Type B pancreatic cell (in vitro differentiated cells): ENCODE results near the gene TNN. TPM values are rescaled to one million over a fixed set of nuclear protein-coding genes. Genes with fewer than 3 reads are reported as not detected.
"Not testable (repeated sequence)": the region's sequence is repeated elsewhere in the genome, so short reads cannot be mapped to it uniquely, and the experiment has no call there.

ENCODE experiments used
- DNase-seq: peaks from one replicate; pipeline ENCODE4 v3.0.0; 2021; ENCODE audit warnings: mixed read lengths; ENCODE audit not compliant: unreplicated experiment; ENCODE audit errors: extremely low spot score
- H3K27ac Mint-ChIP-seq: 2 replicates; pipeline ENCODE4 v1.8.0; 2021; ENCODE audit warnings: mild to moderate bottlenecking, mixed read lengths
- H3K27me3 Mint-ChIP-seq: 2 replicates; pipeline ENCODE4 v1.8.0; 2021; ENCODE audit warnings: mixed read lengths
- H3K36me3 Mint-ChIP-seq: 2 replicates; pipeline ENCODE4 v1.8.0; 2021; ENCODE audit warnings: mixed read lengths
- H3K4me1 Mint-ChIP-seq: one replicate; pipeline ENCODE4 v1.8.0; 2021; ENCODE audit warnings: mixed read lengths; ENCODE audit not compliant: unreplicated experiment
- H3K4me3 Mint-ChIP-seq: 2 replicates; pipeline ENCODE4 v1.8.0; 2021; ENCODE audit warnings: mild to moderate bottlenecking, mixed read lengths
- H3K9me3 Mint-ChIP-seq: 2 replicates; pipeline ENCODE4 v1.8.0; 2021; ENCODE audit warnings: mixed read lengths
- total RNA-seq: library from RNA; stranded (reverse); gene quantifications from 2 replicates; pipeline ENCODE4 v1.2.1, GENCODE V29; 2021; ENCODE audit warnings: low replicate concordance
- TF ChIP-seq, protein P1 (sequence below): fragments of 200-600 bp; sonication (generic); conservative IDR thresholded peaks from 2 replicates; pipeline ENCODE4 v1.5.0; 2021; ENCODE audit warnings: antibody characterized with exemption, mild to moderate bottlenecking

Gene TNN
- total RNA-seq, 1 donor from 2014 or later = 5.0 TPM

DNA sequence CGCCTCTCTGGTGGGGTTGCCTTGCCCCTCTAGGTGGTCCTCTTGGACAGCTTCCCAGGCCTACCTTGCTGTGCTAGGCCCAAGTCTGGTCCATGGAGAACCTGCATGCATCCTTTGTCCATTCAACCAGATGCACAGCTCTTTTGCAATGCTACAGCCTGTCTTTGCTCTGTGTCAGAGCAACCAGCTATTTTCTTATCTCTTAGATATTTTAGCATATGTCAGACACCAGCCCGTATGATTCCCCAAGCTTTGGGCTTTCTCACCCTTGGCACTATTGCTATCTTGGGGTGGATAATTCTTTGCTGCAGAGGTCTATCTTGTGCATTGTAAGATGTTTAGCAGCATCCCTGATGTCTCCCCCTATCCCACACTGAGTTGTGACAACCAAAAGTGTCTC is 32.3 kb downstream of the TNN start:
- no peaks in the 10 kb centered on the region for H3K36me3 Mint-ChIP-seq
- TF ChIP-seq, protein P1, sequence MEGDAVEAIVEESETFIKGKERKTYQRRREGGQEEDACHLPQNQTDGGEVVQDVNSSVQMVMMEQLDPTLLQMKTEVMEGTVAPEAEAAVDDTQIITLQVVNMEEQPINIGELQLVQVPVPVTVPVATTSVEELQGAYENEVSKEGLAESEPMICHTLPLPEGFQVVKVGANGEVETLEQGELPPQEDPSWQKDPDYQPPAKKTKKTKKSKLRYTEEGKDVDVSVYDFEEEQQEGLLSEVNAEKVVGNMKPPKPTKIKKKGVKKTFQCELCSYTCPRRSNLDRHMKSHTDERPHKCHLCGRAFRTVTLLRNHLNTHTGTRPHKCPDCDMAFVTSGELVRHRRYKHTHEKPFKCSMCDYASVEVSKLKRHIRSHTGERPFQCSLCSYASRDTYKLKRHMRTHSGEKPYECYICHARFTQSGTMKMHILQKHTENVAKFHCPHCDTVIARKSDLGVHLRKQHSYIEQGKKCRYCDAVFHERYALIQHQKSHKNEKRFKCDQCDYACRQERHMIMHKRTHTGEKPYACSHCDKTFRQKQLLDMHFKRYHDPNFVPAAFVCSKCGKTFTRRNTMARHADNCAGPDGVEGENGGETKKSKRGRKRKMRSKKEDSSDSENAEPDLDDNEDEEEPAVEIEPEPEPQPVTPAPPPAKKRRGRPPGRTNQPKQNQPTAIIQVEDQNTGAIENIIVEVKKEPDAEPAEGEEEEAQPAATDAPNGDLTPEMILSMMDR = no peak
- no peaks in the 10 kb centered on the region for H3K27me3 Mint-ChIP-seq
- H3K27ac Mint-ChIP-seq = no peak overlapping the region
- H3K4me1 Mint-ChIP-seq = no peaks in the 10 kb centered on the region
- H3K4me3 Mint-ChIP-seq = no peak overlapping the region
- no peak for DNase-seq
- no peaks in the 10 kb centered on the region for H3K9me3 Mint-ChIP-seq

DNA sequence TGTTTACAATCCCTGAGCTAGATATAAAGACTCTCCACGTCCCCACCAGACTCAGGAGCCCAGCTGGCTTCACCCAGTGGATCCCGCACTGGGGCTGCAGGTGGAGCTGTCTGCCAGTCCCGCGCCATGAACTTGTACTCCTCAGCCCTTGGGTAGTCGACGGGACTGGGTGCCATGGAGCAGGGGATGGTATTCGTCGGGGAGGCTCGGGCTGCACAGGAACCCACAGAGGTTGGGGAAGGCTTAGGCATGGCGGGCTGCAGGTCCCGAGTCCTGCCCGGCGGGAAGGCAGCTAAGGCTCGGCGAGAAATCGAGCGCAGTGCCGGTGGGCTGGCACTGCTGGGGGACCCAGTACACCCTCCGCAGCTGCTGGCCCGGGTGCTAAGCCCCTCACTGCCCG is 34.5 kb downstream of the TNN start:
- H3K36me3 Mint-ChIP-seq, H3K27me3 Mint-ChIP-seq, H3K4me1 Mint-ChIP-seq, DNase-seq, H3K4me3 Mint-ChIP-seq, H3K9me3 Mint-ChIP-seq, H3K27ac Mint-ChIP-seq: not testable (repeated sequence)

DNA sequence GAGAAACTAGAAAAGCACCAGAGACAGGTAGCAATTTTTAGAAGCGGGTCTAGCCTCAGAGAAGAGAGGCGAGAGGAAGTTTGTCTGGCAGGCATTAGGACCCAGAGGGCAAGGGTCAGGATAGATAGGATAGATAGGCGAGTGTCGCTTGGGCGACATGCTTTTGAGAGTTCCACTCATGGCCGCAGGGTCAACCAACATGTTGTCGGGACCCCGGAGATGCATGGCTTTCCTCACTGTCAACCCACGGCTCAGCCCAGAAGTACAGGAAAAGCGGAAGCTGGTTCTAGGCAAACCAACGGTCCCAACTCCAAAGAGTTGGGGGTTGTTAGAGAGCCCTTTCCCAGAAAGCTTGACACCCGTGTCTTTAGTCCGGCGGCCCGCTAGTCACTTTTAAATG is 38.9 kb downstream of the TNN start:
- not testable (repeated sequence) for DNase-seq, H3K27ac Mint-ChIP-seq, H3K4me1 Mint-ChIP-seq, H3K4me3 Mint-ChIP-seq, H3K36me3 Mint-ChIP-seq, H3K9me3 Mint-ChIP-seq, H3K27me3 Mint-ChIP-seq

DNA sequence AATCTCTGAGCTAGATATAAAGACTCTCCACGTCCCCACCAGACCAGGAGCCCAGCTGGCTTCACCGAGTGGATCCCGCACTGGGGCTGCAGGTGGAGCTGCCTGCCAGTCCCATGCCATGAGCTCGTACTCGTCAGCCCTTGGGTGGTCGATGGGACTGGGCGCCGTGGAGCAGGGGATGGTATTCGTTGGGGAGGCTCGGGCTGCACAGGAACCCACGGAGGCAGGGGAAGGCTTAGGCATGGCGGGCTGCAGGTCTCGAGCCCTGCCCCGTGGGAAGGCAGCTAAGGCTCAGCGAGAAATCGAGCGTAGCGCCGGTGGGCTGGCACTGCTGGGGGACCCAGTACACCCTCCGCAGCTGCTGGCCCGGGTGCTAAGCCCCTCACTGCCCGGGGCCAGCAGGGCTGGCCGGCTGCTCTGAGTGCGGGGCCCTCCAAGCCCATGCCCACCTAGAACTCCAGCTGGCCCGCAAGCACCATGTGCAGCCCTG is 40.7 kb downstream of the TNN start:
- H3K36me3 Mint-ChIP-seq, H3K4me1 Mint-ChIP-seq, H3K27ac Mint-ChIP-seq, H3K9me3 Mint-ChIP-seq, H3K27me3 Mint-ChIP-seq, H3K4me3 Mint-ChIP-seq, DNase-seq: not testable (repeated sequence)

DNA sequence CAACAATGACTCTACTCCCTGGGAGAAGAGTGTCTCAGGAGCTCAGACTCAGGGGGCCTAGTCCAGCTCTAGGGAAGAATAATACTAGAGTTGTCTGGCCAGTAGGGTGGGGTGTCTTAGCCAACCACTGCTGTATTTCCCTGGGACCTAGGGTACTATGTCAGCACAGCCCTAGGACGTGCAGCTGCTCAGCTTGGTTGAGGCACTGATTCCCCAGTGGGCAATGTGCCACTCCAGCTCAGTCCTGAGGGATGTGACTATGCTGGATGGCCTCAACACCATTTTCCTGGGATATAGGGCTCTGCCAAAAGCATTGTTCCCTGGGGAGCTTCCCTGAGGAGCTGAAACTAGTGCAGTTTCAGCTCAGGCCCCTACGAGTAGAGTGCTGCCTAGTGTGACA is 47.4 kb downstream of the TNN start:
- H3K27me3 Mint-ChIP-seq = no peaks in the 10 kb centered on the region
- H3K4me1 Mint-ChIP-seq = no peaks in the 10 kb centered on the region
- H3K27ac Mint-ChIP-seq = no peak overlapping the region
- H3K36me3 Mint-ChIP-seq = no peaks in the 10 kb centered on the region
- peaks cover 3% of the 10 kb centered on the region for H3K9me3 Mint-ChIP-seq
- DNase-seq = no peak
- TF ChIP-seq, protein P1 = no peak
- H3K4me3 Mint-ChIP-seq = no peak overlapping the region

DNA sequence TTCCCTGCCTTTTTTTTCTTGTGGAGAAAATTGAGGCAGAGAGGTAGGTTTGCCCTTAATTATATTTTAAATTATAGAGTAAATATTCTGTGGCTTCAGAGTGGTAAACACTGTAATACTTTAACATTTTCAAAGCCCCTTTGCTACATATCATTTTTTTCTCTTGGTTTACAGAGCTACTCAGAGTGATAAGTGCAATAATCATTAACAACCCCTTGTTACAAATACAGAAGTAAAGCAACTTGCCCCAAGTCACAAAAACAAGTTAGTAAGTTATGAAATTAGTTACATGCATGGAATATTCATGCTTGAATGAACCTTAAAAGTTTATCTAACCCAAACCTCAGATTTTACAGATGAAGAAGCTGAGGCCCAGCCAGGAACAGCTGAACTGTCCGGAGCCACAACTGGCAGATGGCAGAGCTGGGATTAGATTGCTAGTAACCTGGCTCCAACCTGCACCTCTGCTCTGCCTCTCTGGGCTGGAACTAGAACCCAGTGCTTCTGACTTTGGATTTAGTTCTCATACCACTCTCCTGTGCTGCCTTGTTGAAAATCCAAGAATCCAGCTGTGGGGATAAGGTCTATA is 48.7 kb downstream of the TNN start:
- no peaks in the 10 kb centered on the region for H3K4me1 Mint-ChIP-seq
- H3K4me3 Mint-ChIP-seq = no peak overlapping the region
- peaks cover 3% of the 10 kb centered on the region for H3K9me3 Mint-ChIP-seq
- TF ChIP-seq, protein P1 = no peak
- no peak for DNase-seq
- no peak overlapping the region for H3K27ac Mint-ChIP-seq
- H3K36me3 Mint-ChIP-seq = no peaks in the 10 kb centered on the region
- H3K27me3 Mint-ChIP-seq = no peaks in the 10 kb centered on the region

DNA sequence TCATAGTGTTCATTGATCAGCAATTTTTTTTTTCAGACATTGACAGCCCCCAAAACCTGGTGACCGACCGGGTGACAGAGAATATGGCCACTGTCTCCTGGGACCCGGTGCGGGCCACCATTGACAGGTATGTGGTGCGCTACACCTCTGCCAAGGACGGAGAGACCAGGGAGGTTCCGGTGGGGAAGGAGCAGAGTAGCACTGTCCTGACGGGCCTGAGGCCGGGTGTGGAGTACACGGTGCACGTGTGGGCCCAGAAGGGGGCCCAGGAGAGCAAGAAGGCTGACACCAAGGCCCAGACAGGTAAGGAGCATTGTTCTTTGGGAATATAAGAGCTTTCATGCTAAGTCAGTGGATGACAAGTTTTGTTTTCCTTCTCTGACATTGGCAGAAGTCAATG is 49.3 kb downstream of the TNN start:
- Mint-ChIP-seq H3K27me3 (no peaks in the 10 kb centered on the region), H3K36me3 (no peaks in the 10 kb centered on the region), H3K4me3 (no peak overlapping the region), H3K27ac (no peak overlapping the region), H3K9me3 (no peaks in the 10 kb centered on the region), H3K4me1 (no peaks in the 10 kb centered on the region)
- DNase-seq = no peak
- TF ChIP-seq, protein P1 = no peak
